22Rv1 (cell line): ENCODE measurements around the gene VPS35L.

ENCODE experiments used
- ZFX ChIP-seq: fragments of 450-650 bp; IDR thresholded peaks from 2 replicates; pipeline ENCODE4 v1.6.1; 2017; ENCODE audit warnings: antibody characterized with exemption, borderline replicate concordance
- TF ChIP-seq, protein P1 (sequence below): fragments of 450-650 bp; IDR thresholded peaks from 2 replicates; pipeline ENCODE4 v1.5.1; 2017; ENCODE audit warnings: mild to moderate bottlenecking

DNA sequence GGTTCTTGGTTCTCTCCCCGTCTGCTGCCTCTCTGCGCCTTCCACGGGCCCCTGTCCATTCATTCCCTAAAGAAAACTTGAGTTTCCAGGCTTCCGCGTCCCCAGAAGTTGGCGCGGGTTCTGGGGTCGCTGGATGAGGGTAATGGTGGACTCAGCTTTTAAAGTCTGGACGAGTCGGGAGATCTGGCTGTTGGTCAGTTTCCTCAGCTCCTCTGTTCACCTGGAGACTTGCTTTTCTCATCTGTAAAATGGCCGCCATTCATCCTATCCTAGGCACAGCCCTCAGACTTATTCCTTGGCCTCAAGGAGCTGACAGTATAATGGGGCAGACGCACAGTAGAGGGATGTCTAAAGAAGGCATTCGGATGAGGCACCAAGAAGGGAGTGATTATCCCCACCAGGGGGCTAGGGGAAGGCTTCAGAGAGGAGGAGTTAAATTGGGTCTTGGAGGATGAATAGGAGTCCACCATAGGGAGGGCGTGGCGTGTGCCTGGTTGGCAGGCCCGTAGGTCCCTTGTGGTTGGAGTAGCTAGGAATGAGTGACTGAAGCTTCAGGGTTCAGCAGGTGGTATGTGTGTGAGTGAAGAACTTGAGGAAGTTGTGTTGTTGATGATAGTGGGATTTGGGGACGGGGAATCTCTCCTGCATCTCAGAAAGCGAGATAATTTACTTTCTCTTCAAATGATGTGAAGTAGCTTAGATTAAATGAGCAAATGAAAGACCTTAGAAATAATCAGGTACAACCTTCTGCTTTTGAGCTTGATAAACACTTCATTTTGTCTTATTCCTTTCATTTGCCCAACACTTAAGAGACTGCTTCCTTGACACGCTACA lies 652 bp downstream of the VPS35L start:
- TF ChIP-seq, protein P1, sequence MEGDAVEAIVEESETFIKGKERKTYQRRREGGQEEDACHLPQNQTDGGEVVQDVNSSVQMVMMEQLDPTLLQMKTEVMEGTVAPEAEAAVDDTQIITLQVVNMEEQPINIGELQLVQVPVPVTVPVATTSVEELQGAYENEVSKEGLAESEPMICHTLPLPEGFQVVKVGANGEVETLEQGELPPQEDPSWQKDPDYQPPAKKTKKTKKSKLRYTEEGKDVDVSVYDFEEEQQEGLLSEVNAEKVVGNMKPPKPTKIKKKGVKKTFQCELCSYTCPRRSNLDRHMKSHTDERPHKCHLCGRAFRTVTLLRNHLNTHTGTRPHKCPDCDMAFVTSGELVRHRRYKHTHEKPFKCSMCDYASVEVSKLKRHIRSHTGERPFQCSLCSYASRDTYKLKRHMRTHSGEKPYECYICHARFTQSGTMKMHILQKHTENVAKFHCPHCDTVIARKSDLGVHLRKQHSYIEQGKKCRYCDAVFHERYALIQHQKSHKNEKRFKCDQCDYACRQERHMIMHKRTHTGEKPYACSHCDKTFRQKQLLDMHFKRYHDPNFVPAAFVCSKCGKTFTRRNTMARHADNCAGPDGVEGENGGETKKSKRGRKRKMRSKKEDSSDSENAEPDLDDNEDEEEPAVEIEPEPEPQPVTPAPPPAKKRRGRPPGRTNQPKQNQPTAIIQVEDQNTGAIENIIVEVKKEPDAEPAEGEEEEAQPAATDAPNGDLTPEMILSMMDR: no peak
- TF ChIP-seq ZFX: no peak
